Effector memory CD4-positive, alpha-beta T cell (primary cell): ENCODE measurements around the gene CDC42BPB.

Source experiments
- DNase-seq, 3 donors: peaks; one replicate each; pipeline ENCODE4 v3.0.0-alpha.2; 2020
- H3K27ac ChIP-seq: 2 replicates; pipeline ENCODE4 v1.7.0; 2013; ENCODE audit warnings: mild to moderate bottlenecking, low read length, moderate library complexity; ENCODE audit not compliant: insufficient read depth, poor library complexity, severe bottlenecking
- H3K27me3 ChIP-seq: replicated peaks from 2 replicates; pipeline ENCODE4 v1.7.0; 2013; ENCODE audit warnings: mild to moderate bottlenecking, low read length; ENCODE audit not compliant: insufficient read depth, control insufficient read depth, poor library complexity, severe bottlenecking
- H3K36me3 ChIP-seq: 2 replicates; pipeline ENCODE4 v1.7.0; 2013; ENCODE audit warnings: mild to moderate bottlenecking, low read length, moderate library complexity; ENCODE audit not compliant: control insufficient read depth, insufficient read depth
- H3K4me1 ChIP-seq: 2 replicates; pipeline ENCODE4 v1.7.0; 2013; ENCODE audit warnings: low read length, mild to moderate bottlenecking; ENCODE audit not compliant: control insufficient read depth, insufficient read depth, poor library complexity, severe bottlenecking
- H3K4me3 ChIP-seq: 2 replicates; pipeline ENCODE4 v1.7.0; 2013; ENCODE audit warnings: low read length, low read depth, mild to moderate bottlenecking; ENCODE audit not compliant: insufficient read depth, poor library complexity, severe bottlenecking
- H3K9me3 ChIP-seq: 2 replicates; pipeline ENCODE4 v1.7.0; 2013; ENCODE audit warnings: mild to moderate bottlenecking, low read length, moderate library complexity; ENCODE audit not compliant: control insufficient read depth

The CDC42BPB gene

GRCh38 chr14:102979406-102979805 lies 77.9 kb downstream of the CDC42BPB start:
- no peak overlapping the region for H3K4me3 ChIP-seq
- no peak for DNase-seq
- no peaks in the 10 kb centered on the region for H3K4me1 ChIP-seq
- H3K27me3 ChIP-seq, result no peaks in the 10 kb centered on the region
- H3K9me3 ChIP-seq, result no peaks in the 10 kb centered on the region
- H3K27ac ChIP-seq, result no peak overlapping the region
- H3K36me3 ChIP-seq, result peaks cover 11% of the 10 kb centered on the region

DNA sequence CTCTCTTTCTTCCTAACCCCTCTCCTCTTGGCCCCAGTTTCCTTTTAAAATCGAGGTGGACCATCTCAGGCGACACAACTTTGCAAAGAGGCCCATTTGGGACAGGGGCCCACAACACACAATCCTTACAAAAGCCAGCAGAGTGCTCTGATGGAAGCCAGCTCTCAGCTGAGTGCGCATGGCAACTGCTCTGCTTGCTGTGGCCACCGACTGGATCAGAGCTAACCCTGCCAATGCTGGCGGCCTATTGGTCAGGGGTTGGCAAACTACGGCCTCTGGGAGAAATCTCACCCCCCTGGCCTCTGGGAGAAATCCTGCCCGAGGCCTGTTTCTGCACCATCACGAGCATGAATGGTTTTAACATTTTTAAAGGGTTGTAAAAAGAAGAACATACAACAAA lies 79.9 kb downstream of the CDC42BPB start:
- Histone ChIP-seq H3K27me3 (no peaks in the 10 kb centered on the region), H3K9me3 (no peaks in the 10 kb centered on the region), H3K4me1 (no peaks in the 10 kb centered on the region), H3K27ac (no peak overlapping the region), H3K4me3 (no peak overlapping the region), H3K36me3 (peaks cover 11% of the 10 kb centered on the region)
- no peak for DNase-seq

GRCh38 chr14:102975662-102976061 lies 81.7 kb downstream of the CDC42BPB start:
- Histone ChIP-seq H3K36me3 (peaks cover 6% of the 10 kb centered on the region), H3K9me3 (no peaks in the 10 kb centered on the region), H3K27me3 (no peaks in the 10 kb centered on the region), H3K4me1 (no peaks in the 10 kb centered on the region), H3K4me3 (no peak overlapping the region), H3K27ac (no peak overlapping the region)
- no peak for DNase-seq

- no peak for DNase-seq
- no peaks in the 10 kb centered on the region for H3K27me3 ChIP-seq
- no peak overlapping the region for H3K27ac ChIP-seq
- no peaks in the 10 kb centered on the region for H3K9me3 ChIP-seq
- no peaks in the 10 kb centered on the region for H3K4me1 ChIP-seq
- no peak overlapping the region for H3K4me3 ChIP-seq
- peaks cover 14% of the 10 kb centered on the region for H3K36me3 ChIP-seq
These were observed 83.6 kb downstream of the CDC42BPB start for GRCh38 chr14:102973706-102974285.

DNA sequence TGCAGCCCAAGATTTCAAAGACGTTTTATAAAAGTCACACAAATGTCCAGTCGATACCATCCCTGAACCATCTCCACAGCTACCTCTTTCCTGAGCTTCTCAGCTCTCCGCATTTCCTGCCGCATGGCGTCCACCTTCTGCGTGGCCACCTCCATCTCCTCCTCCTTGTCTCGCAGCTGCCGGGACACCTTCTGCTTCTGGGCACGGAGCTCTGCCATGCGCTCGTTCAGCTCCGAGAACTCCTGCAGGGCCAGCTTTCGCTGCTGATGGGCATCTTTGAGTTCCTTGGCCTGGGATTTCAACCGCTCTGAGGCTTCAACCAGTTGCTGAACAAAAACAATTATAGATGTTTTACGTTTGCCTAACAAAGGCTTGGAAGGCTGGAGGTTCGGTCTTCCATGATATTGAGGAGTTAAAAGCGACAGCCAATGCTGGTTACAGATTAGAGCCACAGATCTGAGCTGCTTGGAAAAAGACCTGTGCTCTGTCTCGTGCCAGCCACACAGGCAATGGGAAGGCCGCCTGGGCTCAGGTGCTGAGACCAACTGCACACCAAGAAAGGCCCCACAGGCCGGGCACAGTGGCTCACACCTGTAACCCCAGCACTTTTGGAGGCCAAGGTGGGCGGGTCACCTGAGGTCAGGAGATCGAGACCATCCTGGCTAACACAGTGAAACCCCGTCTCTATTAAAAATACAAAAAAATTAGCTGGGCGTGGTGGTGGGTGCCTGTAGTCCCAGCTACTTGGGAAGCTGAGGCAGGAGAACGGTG lies 85.3 kb downstream of the CDC42BPB start:
- no peak for DNase-seq
- no peak overlapping the region for H3K27ac ChIP-seq
- H3K36me3 ChIP-seq, result peaks cover 9% of the 10 kb centered on the region
- no peaks in the 10 kb centered on the region for H3K4me1 ChIP-seq
- H3K27me3 ChIP-seq, result no peaks in the 10 kb centered on the region
- H3K4me3 ChIP-seq, result no peak overlapping the region
- no peaks in the 10 kb centered on the region for H3K9me3 ChIP-seq

GRCh38 chr14:102971314-102971713 lies 86.0 kb downstream of the CDC42BPB start:
- no peak overlapping the region for H3K27ac ChIP-seq
- DNase-seq, result no peak
- H3K4me1 ChIP-seq, result no peaks in the 10 kb centered on the region
- no peaks in the 10 kb centered on the region for H3K27me3 ChIP-seq
- H3K4me3 ChIP-seq, result no peak overlapping the region
- peaks cover 9% of the 10 kb centered on the region for H3K36me3 ChIP-seq
- no peaks in the 10 kb centered on the region for H3K9me3 ChIP-seq

- H3K27me3 ChIP-seq, result no peaks in the 10 kb centered on the region
- H3K36me3 ChIP-seq, result peaks cover 9% of the 10 kb centered on the region
- no peak for DNase-seq
- no peaks in the 10 kb centered on the region for H3K9me3 ChIP-seq
- no peak overlapping the region for H3K27ac ChIP-seq
- no peak overlapping the region for H3K4me3 ChIP-seq
- H3K4me1 ChIP-seq, result no peaks in the 10 kb centered on the region
These were observed 86.9 kb downstream of the CDC42BPB start for GRCh38 chr14:102970496-102970895.

DNA sequence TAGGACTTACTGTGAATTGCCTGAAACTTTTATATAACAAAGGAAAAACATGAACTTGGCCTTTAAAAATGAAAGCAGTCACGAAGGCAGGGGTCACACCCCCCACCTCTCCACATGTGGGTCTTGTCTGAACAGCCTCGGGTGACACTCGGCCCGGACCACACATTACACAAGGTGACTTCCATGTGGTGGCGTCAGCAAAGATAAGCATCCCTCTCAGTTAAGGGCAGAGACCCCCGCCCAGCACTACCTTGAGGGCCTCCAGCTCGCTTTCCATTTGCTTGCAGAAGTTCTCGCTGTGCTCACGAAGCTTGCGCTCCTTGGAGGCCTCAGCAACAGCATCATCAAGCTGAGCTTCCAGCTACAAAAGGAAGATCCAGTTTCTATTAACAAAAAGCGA lies 87.4 kb downstream of the CDC42BPB start:
- Histone ChIP-seq H3K27ac (no peak overlapping the region), H3K27me3 (no peaks in the 10 kb centered on the region), H3K36me3 (peaks cover 9% of the 10 kb centered on the region), H3K4me1 (no peaks in the 10 kb centered on the region), H3K4me3 (no peak overlapping the region), H3K9me3 (no peaks in the 10 kb centered on the region)
- no peak for DNase-seq

DNA sequence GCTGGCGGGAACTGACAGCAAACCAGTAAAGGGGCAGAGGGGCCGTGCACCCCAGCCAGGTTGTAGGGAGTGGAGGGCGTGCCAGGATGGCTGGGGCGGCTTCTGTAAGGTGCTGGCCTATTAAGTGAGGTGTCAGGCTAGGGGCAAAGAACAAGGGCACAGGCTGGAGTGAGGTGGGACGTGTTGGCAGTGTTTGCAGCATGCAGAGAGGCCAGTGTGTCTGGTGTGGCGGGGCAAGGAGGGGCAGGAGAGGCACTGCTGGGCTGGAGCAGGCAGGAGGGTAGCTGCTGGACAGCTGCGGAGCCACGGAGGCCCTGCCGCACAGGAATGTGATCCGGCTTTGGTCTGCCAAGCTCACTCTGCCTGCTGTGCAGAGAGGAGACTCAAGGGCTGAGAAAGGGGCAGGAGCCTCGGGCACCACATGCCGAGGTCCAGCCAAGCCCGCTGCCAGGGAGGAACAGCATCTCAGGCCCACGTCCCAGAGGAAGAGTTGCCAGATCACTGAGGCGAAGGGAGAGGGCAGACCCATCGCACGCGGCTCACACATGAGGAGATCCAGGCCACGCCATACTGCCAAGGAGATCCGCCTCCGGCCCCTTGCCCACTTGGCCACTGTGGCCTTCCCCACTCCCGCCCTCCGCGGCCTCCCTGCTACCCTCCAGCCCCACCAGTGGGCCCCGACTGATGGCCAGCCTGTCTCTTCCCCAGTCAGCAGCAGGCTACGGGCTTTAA lies 88.1 kb downstream of the CDC42BPB start:
- H3K4me3 ChIP-seq, result no peak overlapping the region
- H3K36me3 ChIP-seq, result peaks cover 12% of the 10 kb centered on the region

GRCh38 chr14:102968306-102968705 lies 89.0 kb downstream of the CDC42BPB start:
- no peaks in the 10 kb centered on the region for H3K9me3 ChIP-seq
- H3K36me3 ChIP-seq, result peaks cover 15% of the 10 kb centered on the region
- no peak overlapping the region for H3K27ac ChIP-seq
- no peak overlapping the region for H3K4me3 ChIP-seq
- H3K4me1 ChIP-seq, result no peaks in the 10 kb centered on the region
- DNase-seq, result no peak
- no peaks in the 10 kb centered on the region for H3K27me3 ChIP-seq

More for the DNA sequence above, 88.1 kb downstream of the CDC42BPB start:
- Histone ChIP-seq H3K27me3 (no peaks in the 10 kb centered on the region), H3K4me1 (no peaks in the 10 kb centered on the region), H3K9me3 (no peaks in the 10 kb centered on the region), H3K27ac (no peak overlapping the region)
- DNase-seq, result no peak
